ENCODE results near the gene CYP2W1.
"Not testable (repeated sequence)": the region's sequence is repeated elsewhere in the genome, so short reads cannot be mapped to it uniquely, and the experiment has no call there.

DNA sequence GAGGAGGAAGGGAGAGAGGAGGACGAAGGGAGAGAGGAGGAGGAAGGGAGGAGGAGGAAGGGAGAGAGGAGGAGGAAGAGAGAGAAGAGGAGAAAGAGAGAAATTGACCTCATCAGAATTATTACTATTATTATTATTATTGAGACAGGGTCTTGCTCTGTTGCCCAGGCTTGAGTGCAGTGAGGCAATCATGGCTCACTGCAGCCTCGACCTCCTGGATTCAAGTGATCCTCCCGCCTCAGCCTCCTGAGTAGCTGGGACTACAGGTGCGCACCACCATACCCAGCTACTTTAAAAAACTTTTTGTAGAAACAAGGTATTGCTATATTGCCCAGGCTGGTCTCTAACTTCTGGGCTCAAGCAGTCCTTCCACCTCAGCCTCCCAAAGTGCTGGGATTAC lies 39.2 kb upstream of the CYP2W1 start:
- TF ChIP-seq, protein P1, sequence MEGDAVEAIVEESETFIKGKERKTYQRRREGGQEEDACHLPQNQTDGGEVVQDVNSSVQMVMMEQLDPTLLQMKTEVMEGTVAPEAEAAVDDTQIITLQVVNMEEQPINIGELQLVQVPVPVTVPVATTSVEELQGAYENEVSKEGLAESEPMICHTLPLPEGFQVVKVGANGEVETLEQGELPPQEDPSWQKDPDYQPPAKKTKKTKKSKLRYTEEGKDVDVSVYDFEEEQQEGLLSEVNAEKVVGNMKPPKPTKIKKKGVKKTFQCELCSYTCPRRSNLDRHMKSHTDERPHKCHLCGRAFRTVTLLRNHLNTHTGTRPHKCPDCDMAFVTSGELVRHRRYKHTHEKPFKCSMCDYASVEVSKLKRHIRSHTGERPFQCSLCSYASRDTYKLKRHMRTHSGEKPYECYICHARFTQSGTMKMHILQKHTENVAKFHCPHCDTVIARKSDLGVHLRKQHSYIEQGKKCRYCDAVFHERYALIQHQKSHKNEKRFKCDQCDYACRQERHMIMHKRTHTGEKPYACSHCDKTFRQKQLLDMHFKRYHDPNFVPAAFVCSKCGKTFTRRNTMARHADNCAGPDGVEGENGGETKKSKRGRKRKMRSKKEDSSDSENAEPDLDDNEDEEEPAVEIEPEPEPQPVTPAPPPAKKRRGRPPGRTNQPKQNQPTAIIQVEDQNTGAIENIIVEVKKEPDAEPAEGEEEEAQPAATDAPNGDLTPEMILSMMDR (IDR thresholded peaks at IDR 0.05), result not testable (repeated sequence)
- TF ChIP-seq POLR2A (IDR thresholded peaks at IDR 0.05), result not testable (repeated sequence)
